HTERT RPE-1 (cell line): ENCODE measurements around the gene ZBTB17.
"Not testable (repeated sequence)": the region's sequence is repeated elsewhere in the genome, so short reads cannot be mapped to it uniquely, and the experiment has no call there.

Experiments used
- in situ Hi-C: fragments of 300-500 bp; cut with MboI; formaldehyde crosslinking; loops from 4 replicates; pipeline ENCODE4 v1.14.3; 2020; ENCODE audit warnings: low sequenced_read_pairs

ZBTB17 gene

GRCh38 chr1:16012590-16013219, 36.8 kb upstream of the ZBTB17 start:
- in situ Hi-C loops: no loop called here

- in situ Hi-C loops: no loop called here
Observed at GRCh38 chr1:16011936-16012589, 36.2 kb upstream of the ZBTB17 start.

GRCh38 chr1:16010837-16011236, 34.9 kb upstream of the ZBTB17 start:
- in situ Hi-C loops: no loop called here

- in situ Hi-C loops: no loop called here
Observed at GRCh38 chr1:16009678-16010077, 33.8 kb upstream of the ZBTB17 start.

GRCh38 chr1:16009030-16009460, 33.1 kb upstream of the ZBTB17 start:
- in situ Hi-C loops: no loop called here

GRCh38 chr1:16007671-16008341, 31.9 kb upstream of the ZBTB17 start:
- in situ Hi-C loops: no loop called here

GRCh38 chr1:16006552-16007485, 30.9 kb upstream of the ZBTB17 start:
- in situ Hi-C loops: no loop called here

- in situ Hi-C loops: no loop called here
Observed at GRCh38 chr1:16006010-16006409, 30.1 kb upstream of the ZBTB17 start.

GRCh38 chr1:16005597-16005996, 29.7 kb upstream of the ZBTB17 start:
- in situ Hi-C loops: no loop called here

- in situ Hi-C loops: not testable (repeated sequence)
Observed at GRCh38 chr1:16001274-16001673, 25.4 kb upstream of the ZBTB17 start.

- in situ Hi-C loops: no loop called here
Observed at GRCh38 chr1:15998929-15999328, 23.0 kb upstream of the ZBTB17 start.

- in situ Hi-C loops: no loop called here
Observed at GRCh38 chr1:15997637-15998280, 21.9 kb upstream of the ZBTB17 start.

GRCh38 chr1:15997076-15997585, 21.2 kb upstream of the ZBTB17 start:
- in situ Hi-C loops: no loop called here

- in situ Hi-C loops: no loop called here
Observed at GRCh38 chr1:15994590-15995351, 18.9 kb upstream of the ZBTB17 start.

GRCh38 chr1:15994081-15994480, 18.2 kb upstream of the ZBTB17 start:
- in situ Hi-C loops: no loop called here

- in situ Hi-C loops: no loop called here
Observed at GRCh38 chr1:15993666-15994065, 17.8 kb upstream of the ZBTB17 start.

- in situ Hi-C loops: no loop called here
Observed at GRCh38 chr1:15992582-15993500, 16.9 kb upstream of the ZBTB17 start.

GRCh38 chr1:15992187-15992553, 16.3 kb upstream of the ZBTB17 start:
- in situ Hi-C loops: no loop called here
